Suprapubic skin (tissue), 4 donors: ENCODE data around the gene FBXL19. TPM values are rescaled to one million over a fixed set of nuclear protein-coding genes. Genes with fewer than 3 reads are reported as not detected.
A peak's percentile ranks its signal among the peaks of the same experiment; 100 is the strongest.

Experiments
- DNase-seq, 2 donors: peaks; one replicate each; pipeline ENCODE4 v3.0.0-alpha.2; 2019; ENCODE audit warnings: low spot score in 2 of 2
- H3K27ac ChIP-seq: fragments of 200-600 bp; sonication (generic); one replicate; pipeline ENCODE4 v1.5.1; 2019
- H3K27me3 ChIP-seq: fragments of 200-600 bp; sonication (generic); one replicate; pipeline ENCODE4 v1.5.1; 2019
- H3K36me3 ChIP-seq: fragments of 200-600 bp; sonication (generic); one replicate; pipeline ENCODE4 v1.5.1; 2019
- H3K4me1 ChIP-seq: fragments of 200-600 bp; sonication (generic); one replicate; pipeline ENCODE4 v1.5.1; 2019
- H3K4me3 ChIP-seq: fragments of 200-600 bp; sonication (generic); one replicate; pipeline ENCODE4 v1.5.1; 2019; ENCODE audit warnings: mild to moderate bottlenecking
- H3K9me3 ChIP-seq: fragments of 200-600 bp; sonication (generic); one replicate; pipeline ENCODE4 v1.5.1; 2019
- EP300 ChIP-seq: sonication (generic); formaldehyde crosslinking; IDR thresholded peaks from one replicate; pipeline ENCODE4 v1.6.1; 2017; ENCODE audit warnings: antibody characterized with exemption
- POLR2A ChIP-seq, 2 donors: fragments of 450-650 bp; IDR thresholded peaks; one replicate each; pipeline ENCODE4 v1.6.1; 2017; ENCODE audit warnings: antibody characterized with exemption in 2 of 2, mild to moderate bottlenecking in 2 of 2, moderate library complexity in 2 of 2
- POLR2AphosphoS5 ChIP-seq, 3 donors: sonication (generic); formaldehyde crosslinking; IDR thresholded peaks; one replicate each; pipeline ENCODE4 v1.6.1; 2017; ENCODE audit warnings: antibody characterized with exemption in 3 of 3
- WGBS: methylation state at CpG from one replicate; pipeline ENCODE4 v1.1.5; 2018; 5-methylcytosine and 5-hydroxymethylcytosine counted together
- total RNA-seq, 4 donors: library from RNA; depleted of rRNA; stranded (reverse); fragments of >200 nt; gene quantifications; one replicate each; pipeline ENCODE4 v1.1.0, GENCODE V29; 2016
- TF ChIP-seq, protein P1 (sequence below), 2 donors: fragments of 200-600 bp in 1 of 2; fragments of 450-650 bp in 1 of 2; sonication (generic) in 1 of 2; IDR thresholded peaks; one replicate each; pipeline ENCODE4 v1.5.1; 2016 to 2019; ENCODE audit warnings: antibody characterized with exemption in 2 of 2, mild to moderate bottlenecking in 1 of 2, moderate library complexity in 1 of 2

Gene FBXL19
- total RNA-seq, 4 donors from 2014 or later: 21.7 to 28.7 (median 24.5) TPM

DNA sequence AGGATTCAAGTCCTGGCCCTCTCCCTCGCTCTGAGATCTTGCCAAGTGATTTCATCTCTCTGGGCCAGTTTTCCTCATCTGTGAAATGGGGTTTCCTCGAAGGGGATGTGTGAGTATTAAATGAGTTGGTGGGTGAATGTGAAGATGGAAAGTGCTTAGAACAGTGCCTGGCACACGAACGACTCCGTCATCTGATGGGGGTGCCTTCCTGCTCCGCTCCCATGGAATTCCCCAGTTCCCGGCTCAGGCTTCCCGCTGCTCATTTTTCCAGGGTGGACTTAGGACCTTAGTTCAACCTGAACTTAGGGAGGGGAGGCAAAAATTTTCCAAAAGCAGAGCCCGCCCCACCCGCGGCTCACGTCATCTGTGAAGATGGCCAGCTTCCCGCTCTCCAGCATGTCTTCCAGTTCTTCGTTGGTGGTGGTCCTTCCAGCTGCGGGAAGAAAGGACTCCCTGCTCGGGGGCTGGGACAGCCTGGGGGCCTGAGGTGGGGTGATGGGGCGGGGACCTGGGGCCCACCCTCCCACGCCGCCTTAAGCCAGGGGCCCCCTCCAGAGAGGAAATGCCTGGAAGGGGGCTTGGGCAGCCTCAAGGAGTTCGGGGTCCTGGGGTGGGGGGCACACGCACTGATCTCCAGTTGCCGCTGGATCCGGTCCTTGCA lies 73.1 kb downstream of the FBXL19 start:
- Histone ChIP-seq H3K27ac (peak overlapping the region; percentile 73), H3K36me3 (no peaks in the 10 kb centered on the region), H3K9me3 (no peaks in the 10 kb centered on the region), H3K4me1 (peaks cover 36% of the 10 kb centered on the region), H3K4me3 (peak overlapping the region; percentile 50), H3K27me3 (no peaks in the 10 kb centered on the region)
- WGBS: 12% methylated on average over 17 of the region's 23 CpGs
- no peak for DNase-seq
- TF ChIP-seq, protein P1, sequence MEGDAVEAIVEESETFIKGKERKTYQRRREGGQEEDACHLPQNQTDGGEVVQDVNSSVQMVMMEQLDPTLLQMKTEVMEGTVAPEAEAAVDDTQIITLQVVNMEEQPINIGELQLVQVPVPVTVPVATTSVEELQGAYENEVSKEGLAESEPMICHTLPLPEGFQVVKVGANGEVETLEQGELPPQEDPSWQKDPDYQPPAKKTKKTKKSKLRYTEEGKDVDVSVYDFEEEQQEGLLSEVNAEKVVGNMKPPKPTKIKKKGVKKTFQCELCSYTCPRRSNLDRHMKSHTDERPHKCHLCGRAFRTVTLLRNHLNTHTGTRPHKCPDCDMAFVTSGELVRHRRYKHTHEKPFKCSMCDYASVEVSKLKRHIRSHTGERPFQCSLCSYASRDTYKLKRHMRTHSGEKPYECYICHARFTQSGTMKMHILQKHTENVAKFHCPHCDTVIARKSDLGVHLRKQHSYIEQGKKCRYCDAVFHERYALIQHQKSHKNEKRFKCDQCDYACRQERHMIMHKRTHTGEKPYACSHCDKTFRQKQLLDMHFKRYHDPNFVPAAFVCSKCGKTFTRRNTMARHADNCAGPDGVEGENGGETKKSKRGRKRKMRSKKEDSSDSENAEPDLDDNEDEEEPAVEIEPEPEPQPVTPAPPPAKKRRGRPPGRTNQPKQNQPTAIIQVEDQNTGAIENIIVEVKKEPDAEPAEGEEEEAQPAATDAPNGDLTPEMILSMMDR (IDR thresholded peaks at IDR 0.05): no peak
- TF ChIP-seq POLR2A (IDR thresholded peaks at IDR 0.05): no peak
- TF ChIP-seq POLR2AphosphoS5 (IDR thresholded peaks at IDR 0.05): no peak
- TF ChIP-seq EP300: no peak

DNA sequence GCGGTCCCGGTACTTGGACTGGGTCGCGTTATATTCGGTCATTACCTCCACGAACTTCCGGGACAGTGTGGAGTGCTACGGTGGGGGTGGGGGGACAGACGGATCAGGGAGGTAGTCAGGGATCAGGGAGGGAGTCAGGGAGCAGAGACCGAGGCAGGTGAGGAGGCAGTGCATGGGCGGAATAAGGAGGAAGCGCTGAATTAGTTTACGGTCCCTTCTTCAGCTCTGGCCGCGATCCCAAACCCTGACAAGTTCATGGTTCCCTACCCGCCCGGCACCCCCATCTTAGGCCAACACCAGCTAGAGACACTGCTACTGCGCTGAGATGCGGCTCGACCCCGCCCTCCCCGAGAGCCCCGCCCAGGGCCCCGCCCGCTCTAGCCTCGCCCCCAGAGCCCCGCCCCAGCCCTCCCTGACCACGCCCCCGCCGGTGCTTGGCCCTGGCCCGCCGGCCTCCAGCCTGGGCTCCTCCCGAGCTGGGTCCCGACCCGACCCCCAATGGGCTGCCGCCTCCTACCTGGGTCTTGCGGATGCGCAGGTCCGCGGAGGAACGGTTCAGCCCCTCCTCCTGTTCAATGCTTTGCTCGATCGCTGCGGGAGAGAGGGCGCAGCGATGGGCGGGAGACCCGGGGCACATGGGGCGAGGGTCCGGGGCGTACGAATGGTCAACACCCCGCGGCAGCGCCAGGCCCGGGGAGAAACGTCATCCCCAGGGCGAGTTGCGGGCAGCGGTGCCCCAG lies 73.8 kb downstream of the FBXL19 start:
- H3K27ac ChIP-seq: peak overlapping the region; percentile 73
- DNase-seq: peak; percentile 92 to 93
- H3K27me3 ChIP-seq: no peaks in the 10 kb centered on the region
- 3% methylated on average over 21 of the region's 60 CpGs for WGBS
- no peaks in the 10 kb centered on the region for H3K9me3 ChIP-seq
- no peak for TF ChIP-seq EP300
- peak in 1 of 2 donors; percentile 50 for TF ChIP-seq POLR2A (IDR thresholded peaks at IDR 0.05)
- no peak for TF ChIP-seq POLR2AphosphoS5 (IDR thresholded peaks at IDR 0.05)
- TF ChIP-seq, protein P1 (IDR thresholded peaks at IDR 0.05): no peak
- H3K4me1 ChIP-seq: peaks cover 43% of the 10 kb centered on the region
- H3K36me3 ChIP-seq: no peaks in the 10 kb centered on the region
- peak overlapping the region; percentile 50 for H3K4me3 ChIP-seq

DNA sequence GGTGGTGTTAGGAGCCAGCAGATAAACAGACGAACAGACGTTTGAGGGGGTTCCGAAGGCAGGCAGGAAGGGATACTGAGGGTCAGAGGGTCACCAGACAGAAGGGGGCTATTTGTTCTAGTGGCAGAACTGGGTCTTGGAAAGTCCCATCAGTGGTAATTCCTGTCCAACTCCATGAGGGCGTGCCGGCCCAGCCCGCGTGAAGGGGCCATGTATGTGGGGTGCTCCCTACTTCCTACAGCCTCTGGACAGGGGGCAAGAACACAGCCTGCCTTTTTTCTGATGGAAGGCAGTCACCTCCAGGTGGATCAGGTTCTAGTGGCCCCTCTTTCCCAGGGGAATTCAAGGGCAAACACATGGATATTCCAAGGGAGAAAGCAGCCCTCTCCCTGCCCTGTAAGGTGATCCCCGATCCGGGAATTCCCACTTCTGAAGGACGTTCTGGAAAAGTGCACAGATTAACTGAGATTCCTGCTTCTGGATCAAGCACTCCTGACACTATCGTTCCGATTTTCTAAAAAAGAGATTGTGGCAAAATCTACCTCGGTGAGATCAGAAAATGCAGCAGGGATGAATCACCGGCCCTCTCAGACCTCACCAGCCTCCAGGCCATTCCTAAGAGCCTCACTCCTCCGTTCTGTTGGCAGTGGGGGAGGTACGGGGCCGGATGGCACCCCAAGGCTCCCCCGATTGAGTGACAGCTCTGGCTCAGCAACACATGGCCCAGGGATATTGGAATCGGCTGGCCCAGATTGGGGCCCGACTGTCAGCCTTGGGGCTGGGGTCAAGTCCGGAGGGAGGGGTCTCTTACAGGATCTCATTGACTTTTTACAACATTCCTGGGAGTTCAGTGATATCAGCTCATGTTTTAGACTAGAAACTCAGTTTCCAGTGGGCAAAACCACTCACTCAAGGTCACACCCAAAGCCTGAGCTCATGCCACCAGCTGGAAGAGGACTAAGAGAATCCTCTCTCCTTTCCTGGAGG lies 74.6 kb downstream of the FBXL19 start:
- peaks cover 50% of the 10 kb centered on the region for H3K4me1 ChIP-seq
- 32% methylated on average over 16 of the region's 21 CpGs for WGBS
- DNase-seq: no peak

More for the DNA sequence above, 74.6 kb downstream of the FBXL19 start:
- Histone ChIP-seq H3K27me3 (no peaks in the 10 kb centered on the region), H3K4me3 (peak overlapping the region; percentile 50), H3K9me3 (no peaks in the 10 kb centered on the region), H3K27ac (peak overlapping the region; percentile 73), H3K36me3 (no peaks in the 10 kb centered on the region)
- TF ChIP-seq POLR2AphosphoS5 (IDR thresholded peaks at IDR 0.05): no peak
- TF ChIP-seq POLR2A (IDR thresholded peaks at IDR 0.05): no peak
- TF ChIP-seq EP300: no peak
- TF ChIP-seq, protein P1 (IDR thresholded peaks at IDR 0.05): no peak

Other genes with a start within 250 kb of the FBXL19 start
- gene SRCAP, start 224.4 kb upstream of the FBXL19 start, total RNA-seq: 10 to 100 TPM; 42.9 to 50.0 (median 44.6) TPM
- 10 to 100 TPM; 24.8 to 54.9 (median 36.1) TPM for gene PHKG2, start 175.1 kb upstream of the FBXL19 start, total RNA-seq
- gene CFAP119, start 161.5 kb upstream of the FBXL19 start, total RNA-seq: 1 to 10 TPM; 3.8 to 6.7 (median 5.0) TPM
- 10 to 100 TPM; 65.6 to 89.7 (median 76.5) TPM for gene RNF40, start 161.2 kb upstream of the FBXL19 start, total RNA-seq
- 10 to 100 TPM; 11.5 to 22.9 (median 16.1) TPM for gene ZNF629, start 136.4 kb upstream of the FBXL19 start, total RNA-seq
- 10 to 100 TPM; 32.3 to 47.2 (median 43.9) TPM for gene BCL7C, start 29.5 kb upstream of the FBXL19 start, total RNA-seq
- gene CTF1, start 27.0 kb upstream of the FBXL19 start, total RNA-seq: 1 to 10 TPM in 1 of 4 donors, under 1 TPM in 3; 0.30 to 1.3 (median 0.71) TPM
- 10 to 100 TPM; 25.7 to 41.0 (median 32.7) TPM for gene ORAI3, start 25.5 kb downstream of the FBXL19 start, total RNA-seq
- 10 to 100 TPM; 12.5 to 14.7 (median 13.7) TPM for gene SETD1A, start 34.2 kb downstream of the FBXL19 start, total RNA-seq
- 10 to 100 TPM; 13.2 to 20.8 (median 16.0) TPM for gene HSD3B7, start 61.6 kb downstream of the FBXL19 start, total RNA-seq
- gene STX1B, start 87.1 kb downstream of the FBXL19 start, total RNA-seq: 1 to 10 TPM in 2 of 4 donors, under 1 TPM in 2; 0.55 to 3.5 (median 2.0) TPM
- gene STX4, start 110.0 kb downstream of the FBXL19 start, total RNA-seq: 100 to 1,000 TPM in 1 of 4 donors, 10 to 100 TPM in 3; 32.5 to 118 (median 47.8) TPM
- 10 to 100 TPM in 3 of 4 donors, 1 to 10 TPM in 1; 9.0 to 15.9 (median 12.6) TPM for gene ZNF668, start 150.7 kb downstream of the FBXL19 start, total RNA-seq
- 10 to 100 TPM; 19.2 to 31.7 (median 26.8) TPM for gene ZNF646, start 150.8 kb downstream of the FBXL19 start, total RNA-seq
- gene PRSS53, start 165.4 kb downstream of the FBXL19 start, total RNA-seq: 1 to 10 TPM; 2.0 to 10.0 (median 5.1) TPM
- 10 to 100 TPM; 53.8 to 79.3 (median 68.0) TPM for gene VKORC1, start 171.2 kb downstream of the FBXL19 start, total RNA-seq
- gene BCKDK, start 184.8 kb downstream of the FBXL19 start, total RNA-seq: 10 to 100 TPM; 51.0 to 63.2 (median 58.2) TPM
- gene KAT8, start 194.1 kb downstream of the FBXL19 start, total RNA-seq: 100 to 1,000 TPM in 1 of 4 donors, 10 to 100 TPM in 3; 62.3 to 100 (median 69.8) TPM
- gene PRSS8, start 212.2 kb downstream of the FBXL19 start, total RNA-seq: 100 to 1,000 TPM in 3 of 4 donors, 10 to 100 TPM in 1; 46.3 to 168 (median 140) TPM
- gene PRSS36, start 226.5 kb downstream of the FBXL19 start, total RNA-seq: 10 to 100 TPM in 2 of 4 donors, 1 to 10 TPM in 2; 2.2 to 17.8 (median 8.4) TPM